DOHH2 (cell line): ENCODE measurements around the gene NR1I3.
"Not testable (repeated sequence)": the region's sequence is repeated elsewhere in the genome, so short reads cannot be mapped to it uniquely, and the experiment has no call there.

Source experiments
- H3F3A ChIP-seq: fragments of 200-600 bp; sonication (generic), shearing (Covaris generic); 2 replicates; pipeline ENCODE4 v1.6.0; 2016; ENCODE audit warnings: antibody characterized with exemption, mild to moderate bottlenecking; ENCODE audit not compliant: control insufficient read depth, insufficient read depth
- H3K27ac ChIP-seq: fragments of 200-600 bp; sonication (generic); 2 replicates; pipeline ENCODE4 v1.5.1; 2014; ENCODE audit warnings: low read depth, mild to moderate bottlenecking, low read length, moderate library complexity
- H3K27me3 ChIP-seq: fragments of 200-600 bp; sonication (generic); 2 replicates; pipeline ENCODE4 v1.6.1; 2014; ENCODE audit warnings: mild to moderate bottlenecking, low read length, mixed read lengths; ENCODE audit not compliant: control insufficient read depth
- H3K36me3 ChIP-seq: fragments of 200-600 bp; sonication (generic); 2 replicates; pipeline ENCODE4 v1.6.1; 2014; ENCODE audit warnings: mild to moderate bottlenecking, low read length, moderate library complexity, mixed read lengths; ENCODE audit not compliant: control insufficient read depth
- H3K4me1 ChIP-seq: fragments of 200-600 bp; sonication (generic); 2 replicates; pipeline ENCODE4 v1.6.1; 2014; ENCODE audit warnings: mild to moderate bottlenecking, low read length, mixed read lengths; ENCODE audit not compliant: control insufficient read depth
- H3K4me2 ChIP-seq: fragments of 200-600 bp; sonication (generic); 2 replicates; pipeline ENCODE4 v1.6.0; 2014; ENCODE audit warnings: mild to moderate bottlenecking, low read length, moderate library complexity
- H3K4me3 ChIP-seq: fragments of 200-600 bp; sonication (generic); 2 replicates; pipeline ENCODE4 v1.5.1; 2014; ENCODE audit warnings: mild to moderate bottlenecking, low read length, mixed read lengths
- H3K79me2 ChIP-seq: fragments of 200-600 bp; sonication (generic); 2 replicates; pipeline ENCODE4 v1.6.1; 2014; ENCODE audit warnings: mild to moderate bottlenecking, low read length, mixed read lengths; ENCODE audit not compliant: control insufficient read depth
- H3K9me2 ChIP-seq: fragments of 200-600 bp; sonication (generic); replicated peaks from 2 replicates; pipeline ENCODE4 v1.6.1; 2014; ENCODE audit warnings: mild to moderate bottlenecking, low read length, mixed read lengths; ENCODE audit not compliant: control insufficient read depth
- H3K9me3 ChIP-seq: fragments of 200-600 bp; sonication (generic); 2 replicates; pipeline ENCODE4 v1.6.1; 2014; ENCODE audit warnings: antibody characterized with exemption, low read length, mixed read lengths; ENCODE audit not compliant: control insufficient read depth, insufficient read depth
- H4K20me1 ChIP-seq: fragments of 200-600 bp; sonication (generic); 2 replicates; pipeline ENCODE4 v1.6.0; 2014; ENCODE audit warnings: low read depth, mild to moderate bottlenecking, antibody characterized with exemption, low read length, moderate library complexity; ENCODE audit not compliant: control insufficient read depth, insufficient read depth
- EZH2phosphoT487 ChIP-seq: fragments of 200-600 bp; sonication (generic); IDR thresholded peaks from 2 replicates; pipeline ENCODE4 v1.6.1; 2017; ENCODE audit warnings: borderline replicate concordance, mild to moderate bottlenecking, antibody characterized with exemption, low read length, moderate library complexity, mixed read lengths
- TF ChIP-seq, protein P1 (sequence below): fragments of 200-600 bp; sonication (generic); IDR thresholded peaks from one replicate; pipeline ENCODE4 v1.5.1; 2014; ENCODE audit warnings: antibody characterized with exemption, mild to moderate bottlenecking, low read depth, low read length; ENCODE audit not compliant: poor library complexity, severe bottlenecking

NR1I3 gene

DNA sequence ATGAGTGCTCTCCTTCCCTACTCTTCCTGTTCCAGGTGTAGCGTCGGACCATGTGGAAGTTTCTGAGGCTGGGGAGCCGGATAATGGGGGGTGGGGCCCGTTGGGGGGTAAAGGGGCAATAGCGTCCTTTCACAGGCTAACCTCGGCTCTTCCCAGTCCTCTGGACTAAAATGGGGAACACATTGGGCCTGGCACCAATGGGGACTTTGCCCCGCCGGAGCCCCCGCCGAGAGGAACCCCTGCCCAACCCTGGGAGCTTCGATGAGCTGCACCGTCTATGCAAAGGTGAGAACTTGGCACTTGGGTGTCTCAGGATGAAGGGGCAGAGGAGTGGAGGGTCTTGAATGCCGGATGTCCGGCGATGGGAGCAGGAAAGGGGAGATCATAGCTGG, 11.7 kb downstream of the NR1I3 start:
- Histone ChIP-seq H3K9me2 (no peaks in the 10 kb centered on the region), H3K4me3 (peak overlapping the region; percentile 81), H4K20me1 (no peaks in the 10 kb centered on the region), H3K9me3 (no peaks in the 10 kb centered on the region), H3K27me3 (no peaks in the 10 kb centered on the region), H3K79me2 (peaks cover 11% of the 10 kb centered on the region), H3K36me3 (peaks cover 30% of the 10 kb centered on the region), H3K4me2 (peak overlapping the region; percentile 81), H3K4me1 (peaks cover 24% of the 10 kb centered on the region), H3F3A (no peaks in the 10 kb centered on the region), H3K27ac (peak overlapping the region; percentile 38)
- TF ChIP-seq EZH2phosphoT487 = no peak
- TF ChIP-seq, protein P1, sequence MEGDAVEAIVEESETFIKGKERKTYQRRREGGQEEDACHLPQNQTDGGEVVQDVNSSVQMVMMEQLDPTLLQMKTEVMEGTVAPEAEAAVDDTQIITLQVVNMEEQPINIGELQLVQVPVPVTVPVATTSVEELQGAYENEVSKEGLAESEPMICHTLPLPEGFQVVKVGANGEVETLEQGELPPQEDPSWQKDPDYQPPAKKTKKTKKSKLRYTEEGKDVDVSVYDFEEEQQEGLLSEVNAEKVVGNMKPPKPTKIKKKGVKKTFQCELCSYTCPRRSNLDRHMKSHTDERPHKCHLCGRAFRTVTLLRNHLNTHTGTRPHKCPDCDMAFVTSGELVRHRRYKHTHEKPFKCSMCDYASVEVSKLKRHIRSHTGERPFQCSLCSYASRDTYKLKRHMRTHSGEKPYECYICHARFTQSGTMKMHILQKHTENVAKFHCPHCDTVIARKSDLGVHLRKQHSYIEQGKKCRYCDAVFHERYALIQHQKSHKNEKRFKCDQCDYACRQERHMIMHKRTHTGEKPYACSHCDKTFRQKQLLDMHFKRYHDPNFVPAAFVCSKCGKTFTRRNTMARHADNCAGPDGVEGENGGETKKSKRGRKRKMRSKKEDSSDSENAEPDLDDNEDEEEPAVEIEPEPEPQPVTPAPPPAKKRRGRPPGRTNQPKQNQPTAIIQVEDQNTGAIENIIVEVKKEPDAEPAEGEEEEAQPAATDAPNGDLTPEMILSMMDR = no peak

DNA sequence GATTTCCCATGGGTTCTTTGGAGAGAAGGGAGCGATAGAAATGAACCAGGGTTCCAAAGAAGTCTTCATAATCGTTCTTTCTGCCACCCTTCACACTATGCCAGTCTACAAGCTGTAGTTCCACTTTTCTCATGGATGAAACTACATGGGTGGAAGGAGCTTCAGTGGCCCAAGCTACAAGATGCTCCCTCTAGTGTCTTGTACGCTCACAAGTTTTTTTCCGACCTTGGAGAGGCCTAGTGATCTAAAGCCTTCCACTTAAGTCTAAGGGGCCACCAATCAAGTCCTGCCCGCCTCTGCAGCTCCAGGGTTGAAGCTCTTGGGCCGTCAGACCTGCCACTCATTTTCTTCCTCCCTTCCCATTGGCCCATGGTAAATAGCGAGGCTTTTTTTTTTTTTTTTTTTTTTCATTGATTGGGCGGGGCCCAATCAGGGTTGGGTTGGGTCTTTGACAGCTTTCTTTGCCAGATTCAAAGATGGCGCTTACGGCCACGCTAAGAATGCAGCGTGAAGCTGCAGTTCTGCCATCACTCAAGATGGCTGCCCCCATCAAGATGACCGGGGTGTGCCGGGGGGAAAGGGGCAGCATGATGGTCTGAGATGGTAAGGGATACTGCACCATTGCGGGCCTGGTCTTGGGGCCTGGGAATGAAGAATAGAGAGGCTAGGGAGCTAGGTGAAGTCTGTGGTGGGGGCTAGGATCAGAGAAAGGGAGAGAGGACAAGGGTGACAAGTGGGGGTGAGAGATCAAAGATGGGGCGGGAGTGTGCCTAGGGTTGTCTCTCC, 12.3 kb downstream of the NR1I3 start, which contains the start of gene TOMM40L:
Gene TOMM40L (plus strand): TSS at position 527 of the 786 bp plus-strand sequence. CDS start 430 bp downstream, outside the sequence.
- peak within 1 kb of the TSS; percentile 38 for H3K27ac ChIP-seq
- H3F3A ChIP-seq = no peaks in the 10 kb centered on the region
- H3K4me2 ChIP-seq = peak within 1 kb of the TSS; percentile 81
- no peaks in the 10 kb centered on the region for H3K9me3 ChIP-seq
- no peaks in the 10 kb centered on the region for H4K20me1 ChIP-seq
- peaks cover 30% of the 10 kb centered on the region for H3K36me3 ChIP-seq
- no peaks in the 10 kb centered on the region for H3K27me3 ChIP-seq
- TF ChIP-seq, protein P1 = peak; percentile 81
- no peak for TF ChIP-seq EZH2phosphoT487
- H3K9me2 ChIP-seq = no peaks in the 10 kb centered on the region
- peaks cover 24% of the 10 kb centered on the region for H3K4me1 ChIP-seq
- peaks cover 11% of the 10 kb centered on the region for H3K79me2 ChIP-seq
- H3K4me3 ChIP-seq = peak within 1 kb of the TSS; percentile 81

DNA sequence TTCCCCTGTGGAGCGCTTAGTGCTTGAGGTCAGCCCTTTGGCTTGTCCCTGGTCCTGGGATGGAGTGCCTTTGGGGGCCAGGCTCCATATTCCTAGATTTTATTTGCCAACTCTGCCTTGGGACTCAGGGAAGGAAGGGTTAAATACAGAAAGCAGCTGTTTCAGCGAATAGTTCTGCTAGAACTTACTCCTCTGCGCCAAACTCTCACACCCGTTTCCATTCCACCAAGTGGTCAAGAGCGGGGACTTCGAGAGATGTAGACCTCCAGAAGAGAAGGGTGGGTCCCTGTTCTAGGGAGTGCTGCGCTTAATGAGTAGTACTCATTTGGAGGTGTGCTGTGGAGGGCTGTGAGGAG, 12.8 kb downstream of the NR1I3 start:
- H3K27me3 ChIP-seq = no peaks in the 10 kb centered on the region
- no peaks in the 10 kb centered on the region for H3F3A ChIP-seq
- peak overlapping the region; percentile 12 for H3K4me3 ChIP-seq
- H3K4me1 ChIP-seq = peaks cover 24% of the 10 kb centered on the region
- peak overlapping the region; percentile 43 for H3K4me2 ChIP-seq
- no peaks in the 10 kb centered on the region for H3K9me2 ChIP-seq
- no peaks in the 10 kb centered on the region for H4K20me1 ChIP-seq
- TF ChIP-seq EZH2phosphoT487 = no peak
- TF ChIP-seq, protein P1 = no peak
- H3K27ac ChIP-seq = 0 out of 2 replicates have a peak overlapping the region, but pooled peaks have one; percentile 13
- no peaks in the 10 kb centered on the region for H3K9me3 ChIP-seq
- peaks cover 24% of the 10 kb centered on the region for H3K36me3 ChIP-seq
- H3K79me2 ChIP-seq = peaks cover 11% of the 10 kb centered on the region

DNA sequence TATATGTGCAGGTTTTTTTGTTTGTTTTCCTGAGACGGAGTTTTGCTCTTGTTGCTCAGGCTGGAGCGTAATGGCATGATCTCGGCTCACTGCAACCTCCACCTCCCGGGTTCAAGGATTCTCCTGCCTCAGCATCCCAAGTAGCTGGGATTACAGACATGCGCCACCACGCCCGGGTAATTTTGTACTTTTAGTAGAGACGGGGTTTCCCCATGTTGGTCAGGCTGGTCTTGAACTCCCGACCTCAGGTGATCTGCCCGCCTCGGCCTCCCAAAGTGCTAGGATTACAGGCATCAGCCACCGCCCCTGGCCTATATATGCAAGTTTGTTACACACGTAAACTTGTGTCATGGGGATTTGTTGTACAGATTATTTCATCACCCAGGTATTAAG, 13.3 kb downstream of the NR1I3 start:
- not testable (repeated sequence) for H3K4me3 ChIP-seq, H3K9me2 ChIP-seq, H3F3A ChIP-seq, H3K27me3 ChIP-seq, H4K20me1 ChIP-seq, H3K27ac ChIP-seq, H3K9me3 ChIP-seq, H3K4me2 ChIP-seq
- Histone ChIP-seq H3K36me3 (peaks cover 19% of the 10 kb centered on the region), H3K79me2 (peaks cover 11% of the 10 kb centered on the region), H3K4me1 (peaks cover 24% of the 10 kb centered on the region)
